ENCODE measurements around the gene SLC6A1. TPM values are rescaled to one million over a fixed set of nuclear protein-coding genes. Genes with fewer than 3 reads are reported as not detected.

SLC6A1 gene
- total RNA-seq, 1 donor from 2014 or later, result not detected

GRCh38 chr3:10988001-10988665, 4.4 kb upstream of the SLC6A1 start:
- DNase-seq (ENCODE audit: low read depth), result no peak
- Histone ChIP-seq H3K27me3 (ENCODE audit: control insufficient read depth, insufficient read depth, low read length) (peaks cover 28% of the 10 kb centered on the region), H3K4me3 (ENCODE audit: low read depth, low read length) (no peak overlapping the region), H3K36me3 (ENCODE audit: control insufficient read depth, insufficient read depth, low read length) (no peaks in the 10 kb centered on the region)
- TF ChIP-seq CTCF (IDR thresholded peaks at IDR 0.05; ENCODE audit: insufficient read depth, low read length, poor library complexity, severe bottlenecking), result no peak

GRCh38 chr3:10988991-10989484, 3.5 kb upstream of the SLC6A1 start:
- H3K36me3 ChIP-seq (ENCODE audit: control insufficient read depth, insufficient read depth, low read length), result no peaks in the 10 kb centered on the region
- H3K27me3 ChIP-seq (ENCODE audit: control insufficient read depth, insufficient read depth, low read length), result peaks cover 37% of the 10 kb centered on the region
- no peak overlapping the region for H3K4me3 ChIP-seq (ENCODE audit: low read depth, low read length)
- DNase-seq (ENCODE audit: low read depth), result no peak
- TF ChIP-seq CTCF (IDR thresholded peaks at IDR 0.05; ENCODE audit: insufficient read depth, low read length, poor library complexity, severe bottlenecking), result no peak

GRCh38 chr3:10992943-10993728, 588 bp downstream of the SLC6A1 start:
- H3K36me3 ChIP-seq (ENCODE audit: control insufficient read depth, insufficient read depth, low read length), result no peaks in the 10 kb centered on the region
- no peak for TF ChIP-seq CTCF (IDR thresholded peaks at IDR 0.05; ENCODE audit: insufficient read depth, low read length, poor library complexity, severe bottlenecking)
- no peak for DNase-seq (ENCODE audit: low read depth)
- H3K27me3 ChIP-seq (ENCODE audit: control insufficient read depth, insufficient read depth, low read length), result peaks cover 57% of the 10 kb centered on the region
- H3K4me3 ChIP-seq (ENCODE audit: low read depth, low read length), result no peak overlapping the region

GRCh38 chr3:10993729-10994065, 1.1 kb downstream of the SLC6A1 start:
- Histone ChIP-seq H3K27me3 (ENCODE audit: control insufficient read depth, insufficient read depth, low read length) (peaks cover 59% of the 10 kb centered on the region), H3K36me3 (ENCODE audit: control insufficient read depth, insufficient read depth, low read length) (no peaks in the 10 kb centered on the region), H3K4me3 (ENCODE audit: low read depth, low read length) (no peak overlapping the region)
- TF ChIP-seq CTCF (IDR thresholded peaks at IDR 0.05; ENCODE audit: insufficient read depth, low read length, poor library complexity, severe bottlenecking), result no peak
- no peak for DNase-seq (ENCODE audit: low read depth)

GRCh38 chr3:10994306-10994705, 1.8 kb downstream of the SLC6A1 start:
- TF ChIP-seq CTCF (IDR thresholded peaks at IDR 0.05; ENCODE audit: insufficient read depth, low read length, poor library complexity, severe bottlenecking), result no peak
- DNase-seq (ENCODE audit: low read depth), result no peak

More at GRCh38 chr3:10994306-10994705, 1.8 kb downstream of the SLC6A1 start:
- no peak overlapping the region for H3K4me3 ChIP-seq (ENCODE audit: low read depth, low read length)
- no peaks in the 10 kb centered on the region for H3K36me3 ChIP-seq (ENCODE audit: control insufficient read depth, insufficient read depth, low read length)
- H3K27me3 ChIP-seq (ENCODE audit: control insufficient read depth, insufficient read depth, low read length), result peaks cover 63% of the 10 kb centered on the region
